Colonic mucosa (tissue), 4 donors: ENCODE results near the gene CXCL13. TPM values are rescaled to one million over a fixed set of nuclear protein-coding genes. Genes with fewer than 3 reads are reported as not detected.

Experiments used
- DNase-seq: peaks from one replicate; pipeline ENCODE4 v3.0.0-alpha.2; 2020
- H3K27ac ChIP-seq: fragments of 200-600 bp; one replicate; pipeline ENCODE4 v1.8.0; 2021
- H3K27me3 ChIP-seq: fragments of 200-600 bp; one replicate; pipeline ENCODE4 v1.8.0; 2021
- H3K36me3 ChIP-seq: fragments of 200-600 bp; one replicate; pipeline ENCODE4 v1.8.0; 2021
- H3K4me1 ChIP-seq: fragments of 200-600 bp; one replicate; pipeline ENCODE4 v1.8.0; 2021; ENCODE audit warnings: mild to moderate bottlenecking
- H3K4me3 ChIP-seq: fragments of 200-600 bp; one replicate; pipeline ENCODE4 v1.8.0; 2021
- H3K9ac ChIP-seq, 2 donors: one replicate each; pipeline ENCODE4 v1.7.0; 2013; ENCODE audit warnings: control low read depth in 2 of 2, low read depth in 2 of 2, low read length in 2 of 2
- H3K9me3 ChIP-seq: fragments of 200-600 bp; one replicate; pipeline ENCODE4 v1.8.0; 2021
- intact Hi-C: fragments of 100-400 bp; cut with DNase I; formaldehyde crosslinking; loops from one replicate; pipeline ENCODE4 v1.14.1; 2022
- total RNA-seq, 2 donors: library from RNA; stranded (reverse); fragmentation: NEBNext Ultra II Directional in 1 of 2; extraction: Animal tissue kit (Norgen Biotek cat#: 25700) in 1 of 2; gene quantifications; one replicate each; pipeline ENCODE4 v1.2.1, GENCODE V29; 2021
- TF ChIP-seq, protein P1 (sequence below): fragments of 200-600 bp; IDR thresholded peaks from one replicate; pipeline ENCODE4 v1.8.0; 2022; ENCODE audit warnings: antibody characterized with exemption, mild to moderate bottlenecking
- donor health status: healthy.
- donor health status: DM: no; HTN: no; CAD: no.
- donor health status: DM: no; HTN: no; CAD: no.

CXCL13 gene
- total RNA-seq, 2 donors from 2014 or later, result 0.35 to 1.1 TPM

DNA sequence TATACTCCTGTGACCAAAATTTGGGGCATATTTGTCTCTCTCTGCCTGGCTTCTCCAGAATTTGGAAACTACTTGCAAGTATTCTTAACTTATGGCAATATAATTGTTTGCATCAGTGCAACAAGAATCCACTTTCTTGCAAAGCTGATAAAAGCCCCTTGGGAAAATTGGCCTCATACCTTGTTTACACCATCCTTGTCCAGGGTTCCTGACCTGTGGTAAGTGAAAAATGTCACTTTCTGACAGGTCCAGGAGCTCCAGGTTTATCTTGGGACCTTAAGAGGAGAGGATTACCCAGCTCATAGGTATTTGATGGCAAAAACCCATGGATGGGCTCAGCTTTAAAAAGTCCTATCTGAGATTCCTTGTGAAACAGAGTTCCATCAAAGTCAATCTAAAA, 29.3 kb upstream of the CXCL13 start:
- no peaks in the 10 kb centered on the region for H3K36me3 ChIP-seq
- TF ChIP-seq, protein P1, sequence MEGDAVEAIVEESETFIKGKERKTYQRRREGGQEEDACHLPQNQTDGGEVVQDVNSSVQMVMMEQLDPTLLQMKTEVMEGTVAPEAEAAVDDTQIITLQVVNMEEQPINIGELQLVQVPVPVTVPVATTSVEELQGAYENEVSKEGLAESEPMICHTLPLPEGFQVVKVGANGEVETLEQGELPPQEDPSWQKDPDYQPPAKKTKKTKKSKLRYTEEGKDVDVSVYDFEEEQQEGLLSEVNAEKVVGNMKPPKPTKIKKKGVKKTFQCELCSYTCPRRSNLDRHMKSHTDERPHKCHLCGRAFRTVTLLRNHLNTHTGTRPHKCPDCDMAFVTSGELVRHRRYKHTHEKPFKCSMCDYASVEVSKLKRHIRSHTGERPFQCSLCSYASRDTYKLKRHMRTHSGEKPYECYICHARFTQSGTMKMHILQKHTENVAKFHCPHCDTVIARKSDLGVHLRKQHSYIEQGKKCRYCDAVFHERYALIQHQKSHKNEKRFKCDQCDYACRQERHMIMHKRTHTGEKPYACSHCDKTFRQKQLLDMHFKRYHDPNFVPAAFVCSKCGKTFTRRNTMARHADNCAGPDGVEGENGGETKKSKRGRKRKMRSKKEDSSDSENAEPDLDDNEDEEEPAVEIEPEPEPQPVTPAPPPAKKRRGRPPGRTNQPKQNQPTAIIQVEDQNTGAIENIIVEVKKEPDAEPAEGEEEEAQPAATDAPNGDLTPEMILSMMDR, result no peak
- no peaks in the 10 kb centered on the region for H3K4me1 ChIP-seq
- no peak overlapping the region for H3K27ac ChIP-seq
- DNase-seq, result no peak
- H3K9me3 ChIP-seq, result no peaks in the 10 kb centered on the region
- no peaks in the 10 kb centered on the region for H3K27me3 ChIP-seq
- intact Hi-C loops, result no loop called here
- no peak overlapping the region for H3K9ac ChIP-seq
- no peak overlapping the region for H3K4me3 ChIP-seq

DNA sequence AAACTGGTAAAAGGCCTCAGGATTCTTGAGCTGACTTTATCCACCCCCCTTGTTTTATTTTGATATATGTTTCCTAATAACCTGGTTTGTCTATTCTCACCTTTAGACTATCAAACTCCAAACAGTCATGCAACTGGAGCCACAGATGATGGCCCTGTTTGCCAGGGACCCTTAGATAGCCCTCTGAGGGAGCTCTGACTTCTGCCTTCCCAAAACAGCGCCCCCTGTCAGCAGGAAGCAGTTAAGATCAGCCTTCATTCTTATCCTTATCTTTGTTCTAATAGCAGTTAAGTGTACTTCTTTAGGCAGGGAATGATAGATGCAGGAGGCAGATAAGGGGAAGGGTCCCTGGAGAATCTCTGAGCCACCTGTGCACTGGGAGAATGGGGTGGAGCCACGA, 27.5 kb upstream of the CXCL13 start:
- Histone ChIP-seq H3K27ac (no peak overlapping the region), H3K9me3 (no peaks in the 10 kb centered on the region), H3K36me3 (no peaks in the 10 kb centered on the region), H3K9ac (no peak overlapping the region), H3K27me3 (no peaks in the 10 kb centered on the region), H3K4me3 (no peak overlapping the region), H3K4me1 (no peaks in the 10 kb centered on the region)
- DNase-seq, result no peak
- TF ChIP-seq, protein P1, result no peak
- intact Hi-C loops, result no loop called here

DNA sequence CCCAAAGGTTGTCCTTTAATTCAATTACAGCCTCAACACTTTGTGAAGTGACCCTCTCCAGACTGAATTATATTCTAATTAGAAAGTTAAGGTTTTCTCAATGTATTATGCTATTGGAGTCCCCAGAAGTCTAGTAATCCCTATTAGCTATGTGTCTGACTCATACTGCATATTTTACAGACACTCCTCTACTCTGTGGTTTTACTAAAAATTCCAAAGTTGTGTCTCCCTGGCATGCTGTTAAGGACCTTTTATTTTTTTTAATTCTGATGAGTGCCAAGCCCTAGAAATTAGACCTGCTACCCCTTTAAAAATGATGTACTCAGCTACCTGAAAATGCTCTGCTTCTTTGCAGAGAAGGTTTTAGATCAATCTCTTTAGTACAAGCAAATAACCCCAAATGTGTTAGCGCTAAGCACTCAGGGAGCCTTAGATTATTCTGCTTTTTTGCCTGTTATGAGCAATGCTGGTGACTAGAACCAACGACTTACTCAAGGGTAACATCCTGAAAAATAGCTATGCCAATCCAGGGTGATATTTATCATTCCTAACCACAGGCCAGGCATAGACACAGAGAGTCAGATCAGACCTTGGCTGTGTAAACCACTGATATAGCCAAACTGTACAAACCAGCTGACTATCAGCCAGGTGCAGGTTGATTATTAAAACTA, 26.1 kb upstream of the CXCL13 start:
- H3K27me3 ChIP-seq, result no peaks in the 10 kb centered on the region
- no peak for DNase-seq
- no peak overlapping the region for H3K4me3 ChIP-seq
- H3K36me3 ChIP-seq, result no peaks in the 10 kb centered on the region
- no peak overlapping the region for H3K9ac ChIP-seq
- H3K4me1 ChIP-seq, result no peaks in the 10 kb centered on the region
- TF ChIP-seq, protein P1, result no peak
- no peaks in the 10 kb centered on the region for H3K9me3 ChIP-seq
- H3K27ac ChIP-seq, result no peak overlapping the region
- intact Hi-C loops, result no loop called here

DNA sequence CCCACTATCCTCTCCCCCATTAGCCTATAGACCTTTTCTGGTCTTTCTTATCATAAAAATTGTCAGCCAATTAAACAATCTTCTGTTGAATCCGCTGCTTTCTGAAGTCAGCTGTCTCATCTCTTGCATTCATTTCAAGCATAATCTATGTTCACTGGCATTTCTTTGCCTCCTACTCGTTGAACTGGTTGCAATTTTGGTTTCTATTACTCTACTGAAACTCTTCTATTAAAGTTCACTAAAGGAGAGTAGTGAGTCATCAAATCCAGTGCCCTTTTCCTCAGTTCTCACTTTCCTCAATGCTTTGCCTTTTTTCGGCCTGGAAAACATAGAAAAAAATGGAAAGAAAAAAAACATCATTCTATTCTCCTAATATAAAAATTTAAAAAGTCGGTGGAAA, 23.9 kb upstream of the CXCL13 start:
- no peak overlapping the region for H3K4me3 ChIP-seq
- TF ChIP-seq, protein P1, result no peak
- H3K36me3 ChIP-seq, result no peaks in the 10 kb centered on the region
- DNase-seq, result no peak
- no peaks in the 10 kb centered on the region for H3K4me1 ChIP-seq
- no peak overlapping the region for H3K27ac ChIP-seq
- no peaks in the 10 kb centered on the region for H3K27me3 ChIP-seq
- no peaks in the 10 kb centered on the region for H3K9me3 ChIP-seq
- H3K9ac ChIP-seq, result no peak overlapping the region
- intact Hi-C loops, result no loop called here

DNA sequence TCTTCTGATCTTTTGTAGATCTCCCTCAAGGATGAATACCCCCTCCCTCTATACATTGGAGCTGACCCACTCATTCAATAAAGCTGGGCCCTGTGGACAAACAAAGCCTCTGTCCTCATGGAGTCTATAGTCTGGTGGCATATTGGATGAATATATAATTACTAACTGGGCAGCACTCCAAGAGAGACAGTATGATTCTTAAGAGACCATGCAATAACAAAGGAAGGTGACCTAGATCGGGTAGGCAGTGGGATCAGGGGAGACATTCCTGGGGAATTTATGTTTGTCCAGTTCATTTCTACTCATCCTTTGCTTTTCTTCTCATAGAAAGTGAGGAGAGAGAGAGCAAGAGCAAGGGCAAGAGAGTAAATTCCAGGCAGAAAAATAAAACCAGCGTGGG, 23.5 kb upstream of the CXCL13 start:
- no peak overlapping the region for H3K27ac ChIP-seq

More for the DNA sequence above, 23.5 kb upstream of the CXCL13 start:
- DNase-seq, result no peak
- intact Hi-C loops, result no loop called here
- Histone ChIP-seq H3K27me3 (no peaks in the 10 kb centered on the region), H3K4me1 (no peaks in the 10 kb centered on the region), H3K9ac (peak overlapping the region in 1 of 2 donors; percentile 12), H3K36me3 (no peaks in the 10 kb centered on the region), H3K4me3 (no peak overlapping the region), H3K9me3 (no peaks in the 10 kb centered on the region)
- TF ChIP-seq, protein P1, result no peak
